IPS-15b (cell line): ENCODE measurements around the gene SLC35D2.

Experiments
- H3K27me3 ChIP-seq: one replicate; pipeline ENCODE4 v1.6.1; 2013; ENCODE audit warnings: low read length; ENCODE audit not compliant: control insufficient read depth, insufficient read depth
- H3K36me3 ChIP-seq: one replicate; pipeline ENCODE4 v1.6.1; 2013; ENCODE audit warnings: low read length; ENCODE audit not compliant: control insufficient read depth, insufficient read depth
- H3K4me1 ChIP-seq: one replicate; pipeline ENCODE4 v1.6.1; 2013; ENCODE audit warnings: mild to moderate bottlenecking, low read length; ENCODE audit not compliant: control insufficient read depth, insufficient read depth
- H3K4me3 ChIP-seq: one replicate; pipeline ENCODE4 v1.5.1; 2013; ENCODE audit warnings: low read depth, low read length
- H3K9ac ChIP-seq: one replicate; pipeline ENCODE4 v1.6.1; 2013; ENCODE audit warnings: low read depth, mild to moderate bottlenecking, low read length
- H3K9me3 ChIP-seq: one replicate; pipeline ENCODE4 v1.6.1; 2013; ENCODE audit warnings: mild to moderate bottlenecking, low read length; ENCODE audit not compliant: control insufficient read depth, insufficient read depth

Gene SLC35D2

DNA sequence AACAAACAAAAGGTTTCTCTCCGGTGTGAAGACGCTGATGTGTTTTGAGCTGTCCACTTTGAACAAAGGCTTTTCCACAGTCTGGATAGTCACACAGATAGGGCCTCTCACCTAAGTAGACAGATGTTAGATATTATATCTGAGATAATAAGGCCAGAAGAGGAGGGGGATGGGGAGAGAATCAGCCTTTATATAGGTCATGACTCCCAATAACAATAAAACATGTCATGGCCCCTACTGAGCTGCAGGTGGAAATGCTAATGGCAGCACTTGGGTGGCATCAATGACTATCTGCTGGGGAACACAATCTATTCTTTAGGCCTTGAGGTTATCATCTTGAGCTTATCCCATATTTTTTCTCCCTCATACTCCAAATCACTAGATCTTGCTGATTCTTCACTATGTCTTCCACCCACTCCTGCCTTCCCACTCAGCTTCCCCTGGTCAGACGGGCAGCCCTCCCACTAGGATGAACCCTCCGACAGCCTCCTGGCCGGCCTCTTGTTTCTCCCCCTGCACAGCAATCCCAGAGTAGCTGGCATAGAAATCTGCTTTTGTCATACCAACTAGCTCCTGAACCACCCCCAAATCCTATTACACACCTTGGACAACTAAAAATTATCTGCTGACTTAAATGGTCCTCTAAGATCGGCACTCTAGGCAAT, 11.5 kb upstream of the SLC35D2 start:
- peak overlapping the region; percentile 26 for H3K9ac ChIP-seq
- peaks cover 23% of the 10 kb centered on the region for H3K4me1 ChIP-seq
- peaks cover 17% of the 10 kb centered on the region for H3K36me3 ChIP-seq
- H3K27me3 ChIP-seq, result no peaks in the 10 kb centered on the region
- no peak overlapping the region for H3K4me3 ChIP-seq
- no peaks in the 10 kb centered on the region for H3K9me3 ChIP-seq

DNA sequence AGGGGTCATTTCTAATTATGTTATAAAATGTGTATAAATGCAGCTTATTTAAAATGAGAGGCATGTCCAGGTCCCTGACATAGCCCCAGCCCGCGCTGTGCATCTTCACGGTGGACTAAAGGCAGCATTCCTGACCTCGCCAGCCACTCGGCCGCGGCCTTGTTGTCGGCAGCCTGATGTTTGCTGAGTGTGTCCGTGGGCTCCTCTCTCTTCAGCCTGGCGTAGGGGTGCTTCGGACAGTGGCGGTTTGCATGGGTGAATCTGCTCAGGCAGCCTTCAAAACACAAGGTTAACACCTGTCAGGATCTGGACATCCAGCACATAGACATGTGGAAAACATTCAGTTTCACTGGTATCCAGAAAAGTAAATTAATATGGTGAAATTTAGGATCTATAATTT, 8.8 kb upstream of the SLC35D2 start:
- Histone ChIP-seq H3K36me3 (peaks cover 21% of the 10 kb centered on the region), H3K27me3 (no peaks in the 10 kb centered on the region), H3K9ac (no peak overlapping the region), H3K4me1 (peaks cover 11% of the 10 kb centered on the region), H3K9me3 (no peaks in the 10 kb centered on the region), H3K4me3 (no peak overlapping the region)

GRCh38 chr9:96391021-96391765, 7.7 kb upstream of the SLC35D2 start:
- Histone ChIP-seq H3K36me3 (peaks cover 21% of the 10 kb centered on the region), H3K9me3 (no peaks in the 10 kb centered on the region), H3K4me3 (no peak overlapping the region)

DNA sequence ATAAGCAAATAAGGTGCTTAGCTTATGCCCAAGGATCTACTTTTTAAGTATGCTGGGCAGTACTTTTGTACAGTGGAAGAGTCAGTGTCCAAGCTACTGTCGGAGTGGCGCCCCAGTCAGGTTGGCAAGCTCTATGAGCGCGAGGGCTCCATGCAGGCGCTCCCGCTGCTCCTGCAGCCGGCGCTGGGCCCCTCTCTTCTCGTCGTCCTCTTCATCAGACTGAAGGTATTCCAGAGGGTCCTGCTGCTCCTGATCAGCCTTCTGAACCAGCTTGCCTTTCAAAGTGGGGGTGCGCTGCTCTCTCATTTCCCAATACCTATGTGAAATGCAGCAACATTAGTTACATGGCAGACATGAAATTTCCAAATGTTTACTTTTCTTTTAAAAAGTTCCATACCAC, 4.6 kb upstream of the SLC35D2 start:
- Histone ChIP-seq H3K9me3 (no peaks in the 10 kb centered on the region), H3K4me1 (no peaks in the 10 kb centered on the region), H3K9ac (no peak overlapping the region), H3K36me3 (peaks cover 21% of the 10 kb centered on the region), H3K4me3 (no peak overlapping the region), H3K27me3 (no peaks in the 10 kb centered on the region)

More at GRCh38 chr9:96391021-96391765, 7.7 kb upstream of the SLC35D2 start:
- Histone ChIP-seq H3K4me1 (peaks cover 11% of the 10 kb centered on the region), H3K9ac (no peak overlapping the region), H3K27me3 (no peaks in the 10 kb centered on the region)

DNA sequence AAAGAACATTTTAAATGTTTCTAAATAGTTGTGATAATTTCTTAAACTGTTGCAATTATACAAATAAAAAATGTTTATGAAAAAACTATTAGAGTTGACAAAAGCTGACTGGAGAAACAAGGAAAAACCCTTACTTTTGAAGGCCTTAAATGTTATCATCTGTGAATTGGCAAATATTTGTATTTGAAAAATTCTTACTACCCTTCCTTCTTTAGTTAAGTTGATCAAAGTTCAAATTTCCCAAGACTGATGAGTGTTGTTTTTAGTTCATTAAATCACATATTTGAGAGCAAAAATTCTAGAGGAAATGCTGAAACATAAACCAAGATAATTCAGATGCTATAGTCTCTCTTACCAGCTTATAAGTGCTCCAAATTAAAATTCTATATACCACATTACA, 2.6 kb upstream of the SLC35D2 start:
- no peaks in the 10 kb centered on the region for H3K27me3 ChIP-seq
- H3K4me3 ChIP-seq, result no peak overlapping the region
- peaks cover 5% of the 10 kb centered on the region for H3K4me1 ChIP-seq
- H3K9me3 ChIP-seq, result no peaks in the 10 kb centered on the region
- H3K9ac ChIP-seq, result no peak overlapping the region
- H3K36me3 ChIP-seq, result peaks cover 9% of the 10 kb centered on the region

DNA sequence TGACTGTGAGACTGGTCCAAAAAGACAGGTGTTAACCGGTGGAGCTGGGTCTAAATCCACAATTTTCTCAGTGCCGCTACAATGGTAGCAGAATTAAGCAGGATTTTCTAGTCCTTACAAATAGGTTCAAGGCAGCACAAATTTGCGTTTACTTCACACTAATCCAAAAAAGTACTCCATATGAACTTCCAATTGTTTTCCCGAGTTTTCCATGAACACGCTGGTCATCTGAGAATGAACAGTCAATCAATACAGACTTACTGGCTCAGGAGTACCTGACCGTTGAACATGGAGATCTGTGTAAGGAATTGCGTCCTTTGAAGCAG, 709 bp downstream of the SLC35D2 start:
- Histone ChIP-seq H3K27me3 (no peaks in the 10 kb centered on the region), H3K4me3 (peak overlapping the region; percentile 40), H3K9me3 (no peaks in the 10 kb centered on the region), H3K4me1 (peaks cover 5% of the 10 kb centered on the region), H3K36me3 (no peaks in the 10 kb centered on the region), H3K9ac (no peak overlapping the region)

DNA sequence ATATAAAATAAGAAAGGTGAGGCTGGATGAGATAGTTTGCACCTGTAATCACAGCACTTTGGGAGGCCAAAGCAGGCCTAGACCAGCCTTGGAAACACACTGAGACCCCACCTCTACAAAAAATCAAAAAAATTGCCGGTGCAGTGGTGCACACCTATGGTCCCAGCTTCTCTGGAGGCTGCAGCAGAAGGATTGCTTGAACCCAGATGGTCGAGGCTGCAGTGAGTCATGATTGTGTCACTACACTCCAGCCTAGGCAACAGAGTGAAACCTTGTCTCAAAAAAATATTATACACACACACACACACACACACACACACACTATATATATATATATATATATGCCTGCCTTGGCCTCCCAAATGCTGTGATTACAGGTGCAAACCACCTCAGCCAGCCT, 1.3 kb downstream of the SLC35D2 start:
- no peak overlapping the region for H3K4me3 ChIP-seq
- no peaks in the 10 kb centered on the region for H3K36me3 ChIP-seq
- H3K27me3 ChIP-seq, result no peaks in the 10 kb centered on the region
- peaks cover 5% of the 10 kb centered on the region for H3K4me1 ChIP-seq
- no peak overlapping the region for H3K9ac ChIP-seq
- H3K9me3 ChIP-seq, result no peaks in the 10 kb centered on the region

GRCh38 chr9:96381696-96382095, 1.8 kb downstream of the SLC35D2 start:
- peaks cover 5% of the 10 kb centered on the region for H3K4me1 ChIP-seq
- H3K9ac ChIP-seq, result no peak overlapping the region
- no peaks in the 10 kb centered on the region for H3K27me3 ChIP-seq

DNA sequence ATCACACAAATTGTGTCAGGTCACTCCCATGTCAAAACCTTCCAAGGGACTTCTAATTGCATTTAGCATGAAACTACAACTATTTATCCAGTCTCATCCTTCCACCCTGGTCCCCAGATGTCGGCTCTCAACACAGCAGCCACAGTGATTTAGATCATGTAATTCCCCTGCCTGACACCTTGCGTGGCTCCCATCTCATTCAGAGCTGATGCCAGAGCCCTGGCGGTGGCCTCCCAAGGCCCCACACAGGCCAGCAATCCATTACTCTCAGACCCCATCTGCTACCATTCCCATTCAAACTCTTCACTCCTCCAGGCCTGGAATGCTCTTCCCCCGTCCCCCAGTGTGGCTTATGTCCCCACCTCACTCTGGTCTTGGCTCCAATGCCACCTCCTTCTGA, 2.4 kb downstream of the SLC35D2 start:
- H3K4me1 ChIP-seq, result peaks cover 5% of the 10 kb centered on the region

More at GRCh38 chr9:96381696-96382095, 1.8 kb downstream of the SLC35D2 start:
- no peaks in the 10 kb centered on the region for H3K9me3 ChIP-seq
- no peak overlapping the region for H3K4me3 ChIP-seq
- H3K36me3 ChIP-seq, result no peaks in the 10 kb centered on the region

DNA sequence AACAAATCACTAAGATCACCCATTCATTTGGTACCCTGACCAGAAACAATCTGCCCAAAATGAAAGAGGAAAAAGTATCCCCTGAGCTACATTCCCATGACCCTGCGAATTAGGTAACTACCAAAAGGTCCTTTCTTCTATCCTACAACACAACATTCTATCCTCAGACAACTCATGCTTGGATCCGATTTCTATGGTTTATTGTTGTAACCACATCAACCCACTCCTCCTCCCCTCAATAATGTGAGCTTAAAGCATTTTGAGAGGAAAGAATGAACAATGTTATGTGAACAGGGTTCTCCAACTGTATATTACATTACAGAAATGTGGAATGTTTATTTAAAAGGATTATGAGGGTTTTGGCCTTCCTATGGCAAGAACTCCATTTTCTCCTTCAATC, 4.0 kb downstream of the SLC35D2 start:
- Histone ChIP-seq H3K9ac (no peak overlapping the region), H3K27me3 (no peaks in the 10 kb centered on the region), H3K4me1 (peaks cover 5% of the 10 kb centered on the region), H3K9me3 (no peaks in the 10 kb centered on the region), H3K36me3 (no peaks in the 10 kb centered on the region), H3K4me3 (no peak overlapping the region)

More for the DNA sequence above, 2.4 kb downstream of the SLC35D2 start:
- H3K9ac ChIP-seq, result no peak overlapping the region
- no peaks in the 10 kb centered on the region for H3K9me3 ChIP-seq
- H3K27me3 ChIP-seq, result no peaks in the 10 kb centered on the region
- H3K4me3 ChIP-seq, result no peak overlapping the region
- no peaks in the 10 kb centered on the region for H3K36me3 ChIP-seq

DNA sequence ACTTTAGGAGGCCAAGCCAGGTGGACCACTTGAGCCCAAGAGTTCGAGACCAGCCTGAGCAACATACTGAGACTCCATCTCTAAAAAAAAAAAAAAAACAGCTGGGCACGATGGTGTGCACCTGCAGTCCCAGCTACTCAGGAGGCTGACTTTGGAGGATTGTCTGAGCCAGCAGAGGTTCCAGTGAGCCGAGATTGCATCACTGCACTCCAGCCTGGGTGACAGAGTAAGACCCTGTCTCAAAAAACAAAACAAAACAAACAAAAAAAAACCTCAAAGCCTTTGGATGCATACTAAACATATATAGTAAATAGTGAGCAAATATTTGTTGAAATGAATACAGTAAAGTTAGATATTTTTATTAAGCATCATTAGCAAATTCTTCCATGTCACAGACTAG, 5.3 kb downstream of the SLC35D2 start:
- no peaks in the 10 kb centered on the region for H3K36me3 ChIP-seq
- H3K27me3 ChIP-seq, result no peaks in the 10 kb centered on the region
- H3K9me3 ChIP-seq, result no peaks in the 10 kb centered on the region
- peaks cover 5% of the 10 kb centered on the region for H3K4me1 ChIP-seq
- no peak overlapping the region for H3K9ac ChIP-seq
- no peak overlapping the region for H3K4me3 ChIP-seq
